Activated CD4-positive, alpha-beta T cell treated with anti-CD3 and anti-CD28 coated beads, Interleukin-2, amount 50 U/mL, for 1 hour (primary cell): ENCODE results near the gene HOXC9.
A peak's percentile ranks its signal among the peaks of the same experiment; 100 is the strongest.

Experiments used
- DNase-seq: peaks from one replicate; pipeline ENCODE4 v3.0.0-alpha.2; 2020

HOXC9 gene

DNA sequence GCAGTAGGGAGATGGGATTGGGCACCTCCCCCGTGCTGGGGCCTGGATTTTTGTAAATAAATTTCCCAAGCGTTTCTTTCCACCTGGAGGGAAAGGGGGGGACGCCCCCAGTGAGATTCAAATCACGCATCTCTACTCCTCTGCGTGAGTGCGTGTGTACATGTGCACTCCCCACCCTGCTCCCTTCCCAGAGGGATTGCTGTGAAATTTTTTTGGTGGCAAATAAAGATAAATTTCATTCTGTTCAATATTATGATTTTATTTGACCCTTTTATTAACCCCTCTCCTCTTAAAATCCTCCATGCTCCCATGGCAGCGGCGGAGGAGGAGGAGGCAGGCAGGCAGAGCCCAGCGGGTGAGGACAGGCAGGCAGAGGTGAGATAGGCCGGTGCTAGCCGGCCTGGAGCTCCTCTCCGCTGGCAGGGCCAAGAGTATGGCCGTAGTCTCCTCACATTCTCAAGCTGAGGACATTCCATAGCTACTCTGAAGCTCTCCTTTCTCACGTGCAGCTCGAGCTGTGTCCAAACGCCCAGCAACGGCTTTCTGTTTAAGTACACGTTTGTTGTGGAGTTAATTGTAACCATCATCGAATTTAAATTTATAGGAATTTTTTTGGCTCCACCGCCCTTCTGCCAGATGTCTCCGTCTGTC, 23.7 kb upstream of the HOXC9 start:
- DNase-seq, result no peak

- no peak for DNase-seq
These were observed 23.0 kb upstream of the HOXC9 start for GRCh38 chr12:53976823-53977595.

- no peak for DNase-seq
These were observed 22.1 kb upstream of the HOXC9 start for GRCh38 chr12:53977596-53978445.

DNA sequence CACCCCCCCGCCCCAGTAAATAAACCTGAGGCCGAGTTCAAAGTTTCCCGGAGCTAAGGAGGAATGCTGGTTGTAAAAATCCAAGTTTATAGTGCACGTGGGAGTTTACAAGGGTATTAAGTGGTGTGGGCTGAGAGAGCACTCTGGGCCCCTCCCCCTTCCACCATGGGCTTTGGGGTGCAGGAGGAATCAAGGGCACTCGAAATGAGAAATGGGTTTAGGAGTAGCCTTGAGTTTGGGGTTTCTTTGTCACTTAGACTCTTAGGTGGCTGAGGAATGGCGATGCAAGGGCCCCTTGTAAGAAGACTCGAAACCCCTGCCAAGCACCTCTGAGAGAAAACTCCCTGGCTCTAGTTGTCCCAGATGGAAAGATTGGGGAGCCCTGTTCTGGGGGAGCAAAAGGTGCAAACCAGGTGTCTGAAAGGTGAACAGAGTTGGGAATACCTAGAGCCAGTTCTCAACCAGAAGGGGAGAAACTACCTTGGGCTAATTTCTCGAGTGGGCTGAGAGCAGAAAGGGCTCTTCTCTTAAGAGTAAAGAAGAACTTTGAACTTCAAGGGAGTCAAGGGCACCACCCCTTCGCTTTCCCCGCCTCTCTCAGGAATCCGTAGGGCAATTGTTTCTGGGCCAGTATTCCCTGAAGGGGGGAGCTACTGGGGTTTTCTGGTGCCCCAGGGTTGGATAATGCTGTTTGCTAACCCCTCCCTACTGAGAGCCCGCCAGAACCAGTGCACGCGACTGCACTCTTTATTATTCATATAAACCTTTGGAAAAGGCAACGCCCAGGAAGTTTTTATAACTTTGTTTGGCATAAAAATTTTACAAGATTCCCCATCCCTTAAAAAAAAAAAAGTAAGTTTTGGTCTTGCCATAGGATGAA, 21.2 kb upstream of the HOXC9 start:
- DNase-seq, result no peak

- DNase-seq, result no peak
These were observed 19.7 kb upstream of the HOXC9 start for GRCh38 chr12:53980104-53980801.

- DNase-seq, result no peak
These were observed 19.0 kb upstream of the HOXC9 start for GRCh38 chr12:53980802-53981496.

- no peak for DNase-seq
These were observed 18.1 kb upstream of the HOXC9 start for GRCh38 chr12:53981634-53982565.

DNA sequence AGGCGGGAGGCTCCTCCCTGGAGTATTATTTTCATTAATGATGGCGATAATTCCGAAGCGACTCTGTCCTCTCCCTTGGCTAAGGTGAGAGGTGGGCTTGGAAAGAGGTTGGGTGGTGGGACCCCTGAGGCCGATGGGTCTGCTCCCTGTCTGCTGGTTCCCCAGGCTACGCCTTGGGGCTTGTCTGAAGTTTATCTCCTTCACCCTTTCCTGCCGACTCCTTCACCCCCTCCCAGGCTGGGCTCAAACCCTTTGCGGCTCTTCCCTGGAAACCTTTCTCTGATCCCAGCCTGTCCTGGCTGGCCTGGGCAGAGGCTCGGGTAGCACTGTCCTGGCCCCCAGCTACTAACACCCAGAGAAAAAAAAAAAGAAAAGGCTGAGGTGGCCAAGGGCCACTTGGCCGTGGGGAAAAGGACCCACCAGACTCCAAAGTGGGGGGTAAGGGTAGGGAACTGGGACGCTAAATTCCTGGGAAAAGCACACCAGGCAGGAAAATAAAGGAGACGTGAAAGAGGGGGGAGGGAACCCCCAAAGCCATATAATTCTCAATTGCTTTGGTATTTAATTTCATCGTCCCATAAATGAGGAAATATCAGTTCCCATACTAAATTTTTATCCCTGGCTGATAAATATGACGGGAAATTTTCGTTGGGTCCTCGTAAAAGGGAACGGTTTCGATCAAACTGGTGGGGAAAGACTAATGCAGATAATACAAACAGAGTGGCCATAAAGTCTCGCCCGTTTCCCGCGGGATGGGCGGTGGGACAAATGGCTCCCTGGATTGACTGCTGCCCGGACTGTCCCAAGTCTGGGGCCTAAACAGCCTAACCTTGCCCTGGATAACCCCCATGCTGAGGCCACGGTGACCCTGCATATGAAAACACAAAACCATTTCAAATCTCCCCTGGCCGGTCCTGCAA, 17.1 kb upstream of the HOXC9 start:
- no peak for DNase-seq

DNA sequence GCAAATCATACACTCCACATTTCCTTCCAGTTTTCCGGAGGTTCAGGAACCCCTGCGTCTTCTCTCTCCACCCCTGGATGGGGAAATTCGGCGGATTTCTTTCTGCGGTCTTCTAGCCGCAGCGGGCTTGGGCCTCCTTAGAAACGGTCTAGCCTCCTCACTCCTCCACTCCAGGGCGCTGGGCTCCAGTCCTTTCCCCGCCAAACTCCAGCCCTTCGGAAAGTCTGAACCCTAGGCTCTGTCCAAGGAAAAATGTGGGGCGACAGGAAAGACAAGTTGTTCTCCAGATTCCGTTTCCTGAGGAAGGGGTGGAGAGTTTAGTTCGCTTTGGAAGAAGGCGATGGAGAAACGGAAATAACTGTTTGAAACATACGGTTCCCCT, 16.4 kb upstream of the HOXC9 start:
- no peak for DNase-seq

DNA sequence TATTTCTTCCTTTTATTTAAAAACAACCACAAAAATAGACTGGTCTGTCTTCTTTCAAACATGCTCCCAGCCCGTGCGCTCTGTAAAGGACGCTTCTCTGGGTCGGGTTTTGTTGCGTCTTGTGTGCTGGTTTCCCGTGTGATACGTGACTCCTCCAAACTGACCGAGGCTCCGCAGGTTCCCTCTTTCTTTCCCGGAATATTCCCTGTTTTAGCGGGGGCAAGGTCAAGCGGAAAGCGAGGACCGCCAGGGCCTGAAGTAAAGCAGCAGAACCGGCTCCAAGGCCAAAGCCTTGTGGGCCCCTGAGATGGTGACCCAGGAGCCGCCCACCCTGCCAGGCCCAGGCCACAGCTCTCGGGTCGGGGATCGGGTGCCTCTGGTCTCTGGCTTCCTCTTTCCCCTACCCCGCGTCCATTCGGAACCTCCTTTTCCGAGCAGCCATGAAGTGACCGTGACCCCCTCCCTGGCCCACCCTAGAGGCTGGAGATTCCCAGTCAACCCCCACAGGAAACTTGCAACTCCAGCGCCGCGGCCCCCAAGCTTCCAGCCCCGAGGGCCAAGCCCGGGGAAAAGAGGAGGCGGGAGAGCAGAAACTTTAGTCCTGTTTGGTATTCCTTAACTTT, 15.9 kb upstream of the HOXC9 start:
- no peak for DNase-seq

GRCh38 chr12:53984901-53985691, 14.9 kb upstream of the HOXC9 start, which contains the start of gene HOXC10:
Gene HOXC10, plus strand, starts transcription at chr12:53985146. Its CDS starts 114 bp downstream, at chr12:53985260.
- peak; percentile 65 for DNase-seq

DNA sequence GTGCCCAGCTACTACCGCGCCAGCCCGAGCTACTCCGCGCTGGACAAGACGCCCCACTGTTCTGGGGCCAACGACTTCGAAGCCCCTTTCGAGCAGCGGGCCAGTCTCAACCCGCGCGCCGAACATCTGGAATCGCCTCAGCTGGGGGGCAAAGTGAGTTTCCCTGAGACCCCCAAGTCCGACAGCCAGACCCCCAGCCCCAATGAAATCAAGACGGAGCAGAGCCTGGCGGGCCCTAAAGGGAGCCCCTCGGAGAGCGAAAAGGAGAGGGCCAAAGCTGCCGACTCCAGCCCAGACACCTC, 14.3 kb upstream of the HOXC9 start:
- no peak for DNase-seq

DNA sequence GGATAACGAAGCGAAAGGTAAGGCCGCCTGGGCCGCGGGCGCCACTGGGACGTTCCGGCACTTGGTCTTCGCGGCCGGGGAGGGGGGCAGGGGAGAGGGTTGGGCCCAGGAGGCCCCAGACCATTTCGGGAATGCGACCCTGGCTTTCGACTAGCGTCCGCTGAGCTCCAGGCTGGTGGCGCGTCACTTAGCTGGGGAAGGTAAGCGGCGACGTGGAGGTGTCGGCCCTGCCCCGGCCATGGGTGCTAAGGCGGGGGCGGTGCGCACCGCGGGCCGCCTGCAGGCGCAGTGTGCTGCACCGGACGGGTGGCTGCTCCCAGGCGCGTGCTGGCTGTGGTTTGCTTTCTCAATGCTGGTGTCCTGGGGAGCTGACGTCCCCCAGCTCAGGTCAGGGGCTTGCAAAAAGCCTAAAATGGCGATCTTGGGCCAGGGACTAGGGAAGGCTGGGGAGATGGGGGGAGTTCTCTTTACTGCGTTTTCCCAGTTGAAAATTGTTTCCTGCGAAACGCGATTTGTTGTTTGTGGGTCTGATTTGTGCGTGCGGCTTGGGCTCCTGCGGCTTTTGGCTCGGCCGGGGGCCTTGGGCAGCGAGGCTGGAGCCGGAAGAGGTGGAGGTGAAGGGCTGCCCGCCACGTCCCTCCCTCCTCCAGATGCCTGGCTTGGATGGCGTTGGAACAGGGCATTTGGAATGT, 13.8 kb upstream of the HOXC9 start:
- no peak for DNase-seq

GRCh38 chr12:53986686-53987483, 13.1 kb upstream of the HOXC9 start:
- no peak for DNase-seq

DNA sequence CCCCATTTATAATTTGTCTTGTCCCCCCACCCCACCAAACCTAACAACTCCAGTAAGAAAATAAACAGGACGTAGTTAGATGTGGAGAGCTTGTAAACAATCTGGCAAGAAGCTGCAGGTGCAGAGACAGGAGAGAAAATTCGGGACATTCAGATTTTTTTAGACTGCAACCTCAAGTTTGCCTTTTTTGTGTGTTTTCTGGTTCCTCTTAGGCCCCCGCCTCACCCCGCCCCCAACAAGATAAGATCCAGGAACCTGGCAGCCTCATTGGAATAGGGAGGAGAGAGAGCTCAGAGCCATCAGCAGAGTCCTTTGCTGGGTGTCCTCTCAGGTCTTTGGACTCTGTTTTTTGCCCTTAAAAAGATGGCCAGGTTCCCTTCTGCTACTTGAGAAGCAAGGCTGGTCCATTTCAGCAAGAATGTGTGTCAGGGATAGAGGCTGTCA, 12.2 kb upstream of the HOXC9 start:
- DNase-seq, result no peak

GRCh38 chr12:53988541-53989226, 11.3 kb upstream of the HOXC9 start:
- no peak for DNase-seq
